ENCODE results near the gene PPP1R26. TPM values are rescaled to one million over a fixed set of nuclear protein-coding genes. Genes with fewer than 3 reads are reported as not detected.
A peak's percentile ranks its signal among the peaks of the same experiment; 100 is the strongest.

PPP1R26 gene
- total and polyA plus RNA-seq, 2 of the 8 experiments (the other 6 are each of a cell fraction or from before 2014, with no cell fraction given), result 9.8 to 32.7 TPM

GRCh38 chr9:135471791-135472640, 7.6 kb upstream of the PPP1R26 start:
- Histone ChIP-seq H3K18ac (ENCODE audit: extremely low read depth, low read length) (peak overlapping the region; percentile 32), H4K5ac (ENCODE audit: insufficient read length, low read depth, low read length) (no peak overlapping the region), H3K4ac (replicated peaks; ENCODE audit: insufficient read length, low read depth, low read length) (no peak overlapping the region), H3K4me3 (ENCODE audit: extremely low read depth in 1 of 4, insufficient read depth in 2 of 4, low read depth in 3 of 4, low read length in 4 of 4) (no peak overlapping the region), H3K36me3 (ENCODE audit: control insufficient read depth in 2 of 4, insufficient read depth in 4 of 4, low read length in 3 of 4) (no peaks in the 10 kb centered on the region), H3K4me1 (replicated peaks in 1 of 4; ENCODE audit: control insufficient read depth in 3 of 4, insufficient read depth in 4 of 4, low read length in 3 of 4) (peaks cover 3 to 12% (median 8%) of the 10 kb centered on the region in 4 experiments), H3K27ac (ENCODE audit: low read depth, low read length) (no peak overlapping the region), H2BK20ac (ENCODE audit: low read length) (0 out of 2 replicates have a peak overlapping the region, but pooled peaks have one; percentile 23), H3K23me2 (ENCODE audit: low read depth, low read length) (no peaks in the 10 kb centered on the region), H2AK5ac (ENCODE audit: low read depth, low read length) (0 out of 2 replicates have a peak overlapping the region, but pooled peaks have one; percentile 72), H3K9me3 (ENCODE audit: insufficient read depth in 2 of 2, low read depth in 1 of 2, low read length in 1 of 2) (no peaks in the 10 kb centered on the region), H2BK120ac (replicated peaks; ENCODE audit: low read depth, low read length) (no peak overlapping the region), H3K79me1 (ENCODE audit: low read depth, low read length) (no peaks in the 10 kb centered on the region), H3K79me2 (ENCODE audit: control insufficient read depth in 1 of 2, insufficient read depth in 2 of 2, low read length in 2 of 2) (no peaks in the 10 kb centered on the region), H3K9ac (replicated peaks in 1 of 4; ENCODE audit: extremely low read depth in 1 of 4, low read depth in 3 of 4, low read length in 3 of 4) (no peak overlapping the region; a peak in 1 of 7 replicates), H3K27me3 (replicated peaks in 1 of 4; ENCODE audit: control insufficient read depth in 3 of 4, extremely low read depth in 1 of 4, insufficient read depth in 3 of 4, low read length in 3 of 4) (no peaks in the 10 kb centered on the region), H4K8ac (ENCODE audit: extremely low read depth, insufficient read depth, low read length) (peak overlapping the region; percentile 72; the same call in 1 of the 2 replicates), H3K4me2 (ENCODE audit: insufficient read depth in 1 of 2, low read depth in 2 of 2, low read length in 2 of 2) (peak overlapping the region; percentile 12 to 45; a peak in 2 of 4 replicates), H2BK5ac (ENCODE audit: low read depth, low read length) (no peak overlapping the region), H2BK15ac (ENCODE audit: low read length) (0 out of 2 replicates have a peak overlapping the region, but pooled peaks have one; percentile 46), H3K14ac (ENCODE audit: insufficient read length) (peak overlapping the region; percentile 10), H4K20me1 (replicated peaks in 1 of 2; ENCODE audit: control insufficient read depth in 1 of 2, insufficient read depth in 2 of 2, low read length in 2 of 2) (no peaks in the 10 kb centered on the region), H2AFZ (ENCODE audit: low read length) (0 out of 2 replicates have a peak overlapping the region, but pooled peaks have one; percentile 49), H4K91ac (replicated peaks; ENCODE audit: insufficient read length, low read length) (no peak overlapping the region), H3K56ac (replicated peaks; ENCODE audit: insufficient read length, low read depth, low read length) (no peak overlapping the region), H2BK12ac (ENCODE audit: low read depth, low read length) (0 out of 2 replicates have a peak overlapping the region, but pooled peaks have one; percentile 60), H3K23ac (ENCODE audit: insufficient read length) (no peak overlapping the region)
- 83% methylated on average over 21 of the region's 23 CpGs; no CpG with 5 or more reads in 1 of the 2 experiments for WGBS, 2 experiments (ENCODE audit: extremely low coverage in 1 of 2, insufficient coverage in 1 of 2, insufficient read length in 1 of 2, insufficient replicate concordance in 2 of 2, low coverage in 1 of 2, low lambda C conversion rate in 2 of 2, missing lambda C conversion rate in 1 of 2)
- ChIA-PET CTCF (ENCODE audit: partially characterized antibody) (interaction anchor here (0.6 to 7.0 kb wide), 10 partner anchors 9 to 876 kb away, joined by 3 to 47 read pairs (median 4); no protein-coding TSS in a partner anchor), POLR2A (ENCODE audit: partially characterized antibody) (no interaction called here)
- FAIRE-seq (no peak), DNase-seq (ENCODE audit: low read depth in 1 of 2, low spot score in 2 of 2) (no peak)
- TF ChIP-seq ASH2L (IDR thresholded peaks at IDR 0.05; ENCODE audit: low read length) (peak; percentile 41), TEAD4 (IDR thresholded peaks at IDR 0.05; ENCODE audit: low read depth, low read length) (no peak)
